KOPT-K1 (cell line): ENCODE results near the gene TXNDC15.

Experiments used
- H3K27ac ChIP-seq: fragments of 200-600 bp; sonication (generic); 2 replicates; pipeline ENCODE4 v1.5.1; 2016; ENCODE audit warnings: antibody characterized with exemption, mild to moderate bottlenecking, low read depth, low read length; ENCODE audit not compliant: poor library complexity, severe bottlenecking
- H3K36me3 ChIP-seq: fragments of 200-600 bp; sonication (generic); 2 replicates; pipeline ENCODE4 v1.5.1; 2017; ENCODE audit warnings: antibody characterized with exemption, mild to moderate bottlenecking, low read length, moderate library complexity; ENCODE audit not compliant: insufficient read depth
- H3K9me3 ChIP-seq: fragments of 200-600 bp; sonication (generic); 2 replicates; pipeline ENCODE4 v1.5.1; 2017; ENCODE audit warnings: antibody characterized with exemption, low read length, mild to moderate bottlenecking; ENCODE audit not compliant: insufficient read depth, poor library complexity, severe bottlenecking

Gene TXNDC15

GRCh38 chr5:134934202-134934601 lies 60.0 kb downstream of the TXNDC15 start:
- H3K36me3 ChIP-seq = peaks cover 74% of the 10 kb centered on the region
- H3K27ac ChIP-seq = no peak overlapping the region
- H3K9me3 ChIP-seq = no peaks in the 10 kb centered on the region

- H3K27ac ChIP-seq = no peak overlapping the region
- H3K36me3 ChIP-seq = peaks cover 58% of the 10 kb centered on the region
- H3K9me3 ChIP-seq = no peaks in the 10 kb centered on the region
Observed at GRCh38 chr5:134935711-134936602, 61.8 kb downstream of the TXNDC15 start.

DNA sequence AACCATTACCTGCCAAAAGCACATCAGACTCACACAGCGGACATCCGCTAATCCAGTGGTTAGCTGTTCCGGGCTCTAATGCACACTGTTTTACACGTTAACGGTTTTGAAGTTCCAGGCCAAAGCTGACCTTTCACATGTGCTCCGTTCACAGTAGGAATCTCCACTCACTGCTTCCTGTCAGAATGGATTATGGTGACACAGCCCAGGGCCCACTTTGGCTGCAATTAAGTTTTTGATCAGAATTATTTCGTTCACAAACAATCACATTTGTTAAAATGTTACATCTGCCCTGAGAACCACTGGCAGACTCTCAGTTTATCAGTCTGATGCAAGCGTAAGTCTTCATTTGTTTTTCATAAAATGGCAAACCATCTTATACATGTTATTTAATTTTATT lies 63.4 kb downstream of the TXNDC15 start:
- H3K9me3 ChIP-seq = no peaks in the 10 kb centered on the region
- peaks cover 44% of the 10 kb centered on the region for H3K36me3 ChIP-seq
- H3K27ac ChIP-seq = no peak overlapping the region

- Histone ChIP-seq H3K9me3 (no peaks in the 10 kb centered on the region), H3K36me3 (peaks cover 39% of the 10 kb centered on the region), H3K27ac (no peak overlapping the region)
Observed at GRCh38 chr5:134938030-134938429, 63.9 kb downstream of the TXNDC15 start.

GRCh38 chr5:134939500-134939899 lies 65.3 kb downstream of the TXNDC15 start:
- no peak overlapping the region for H3K27ac ChIP-seq
- no peaks in the 10 kb centered on the region for H3K9me3 ChIP-seq
- H3K36me3 ChIP-seq = peaks cover 26% of the 10 kb centered on the region

GRCh38 chr5:134943547-134943946 lies 69.4 kb downstream of the TXNDC15 start:
- Histone ChIP-seq H3K36me3 (no peaks in the 10 kb centered on the region), H3K27ac (no peak overlapping the region), H3K9me3 (no peaks in the 10 kb centered on the region)

- Histone ChIP-seq H3K27ac (no peak overlapping the region), H3K36me3 (no peaks in the 10 kb centered on the region), H3K9me3 (no peaks in the 10 kb centered on the region)
Observed at GRCh38 chr5:134944630-134945029, 70.5 kb downstream of the TXNDC15 start.

DNA sequence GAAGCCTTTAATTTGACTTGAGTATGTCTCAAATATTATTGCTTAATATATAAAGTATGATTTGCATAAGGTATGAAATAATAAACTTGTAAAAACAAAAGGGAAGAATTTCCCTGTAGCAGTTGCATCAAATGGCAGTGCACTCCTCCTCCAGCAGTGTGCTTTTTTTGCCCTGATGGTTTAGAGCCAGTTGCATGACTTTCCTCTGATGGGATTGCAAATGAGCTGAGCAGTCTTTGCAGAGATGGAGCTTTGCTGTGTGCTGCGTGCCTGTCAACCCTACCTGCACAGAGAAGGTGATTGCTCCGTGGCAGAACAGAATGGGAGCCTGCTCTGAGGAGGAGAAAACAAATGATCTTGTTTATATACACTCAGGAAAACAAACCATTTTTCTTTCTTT lies 70.9 kb downstream of the TXNDC15 start:
- Histone ChIP-seq H3K36me3 (no peaks in the 10 kb centered on the region), H3K9me3 (no peaks in the 10 kb centered on the region), H3K27ac (no peak overlapping the region)

DNA sequence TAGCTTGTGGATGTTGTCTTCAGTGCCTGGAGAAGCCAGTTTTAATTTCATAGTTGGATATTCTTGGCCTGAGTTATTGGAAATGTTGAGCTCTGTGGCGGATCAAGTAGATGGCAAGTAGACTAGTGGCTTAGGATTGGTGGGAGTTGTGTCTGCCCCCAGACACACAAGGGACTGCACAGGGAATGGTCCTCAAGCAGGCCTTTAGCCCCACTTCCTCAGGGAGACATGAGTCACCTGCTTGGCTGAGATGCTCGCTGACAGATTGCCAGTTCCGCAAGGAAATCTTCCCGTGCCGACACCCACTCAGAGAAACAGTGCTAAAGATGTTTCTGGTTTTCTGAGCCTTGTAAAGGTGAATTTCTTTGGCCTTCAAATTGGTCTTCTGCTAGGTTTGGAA lies 74.7 kb downstream of the TXNDC15 start:
- Histone ChIP-seq H3K27ac (no peak overlapping the region), H3K9me3 (peaks cover 6% of the 10 kb centered on the region), H3K36me3 (peaks cover under 1% of the 10 kb centered on the region; the same call in 1 of the 2 replicates)

GRCh38 chr5:134949316-134949715 lies 75.1 kb downstream of the TXNDC15 start:
- Histone ChIP-seq H3K27ac (no peak overlapping the region), H3K36me3 (peaks cover 5% of the 10 kb centered on the region; the same call in 1 of the 2 replicates)

More at GRCh38 chr5:134949316-134949715, 75.1 kb downstream of the TXNDC15 start:
- peaks cover 10% of the 10 kb centered on the region for H3K9me3 ChIP-seq
